ENCODE results near the gene CAMTA2.

DNA sequence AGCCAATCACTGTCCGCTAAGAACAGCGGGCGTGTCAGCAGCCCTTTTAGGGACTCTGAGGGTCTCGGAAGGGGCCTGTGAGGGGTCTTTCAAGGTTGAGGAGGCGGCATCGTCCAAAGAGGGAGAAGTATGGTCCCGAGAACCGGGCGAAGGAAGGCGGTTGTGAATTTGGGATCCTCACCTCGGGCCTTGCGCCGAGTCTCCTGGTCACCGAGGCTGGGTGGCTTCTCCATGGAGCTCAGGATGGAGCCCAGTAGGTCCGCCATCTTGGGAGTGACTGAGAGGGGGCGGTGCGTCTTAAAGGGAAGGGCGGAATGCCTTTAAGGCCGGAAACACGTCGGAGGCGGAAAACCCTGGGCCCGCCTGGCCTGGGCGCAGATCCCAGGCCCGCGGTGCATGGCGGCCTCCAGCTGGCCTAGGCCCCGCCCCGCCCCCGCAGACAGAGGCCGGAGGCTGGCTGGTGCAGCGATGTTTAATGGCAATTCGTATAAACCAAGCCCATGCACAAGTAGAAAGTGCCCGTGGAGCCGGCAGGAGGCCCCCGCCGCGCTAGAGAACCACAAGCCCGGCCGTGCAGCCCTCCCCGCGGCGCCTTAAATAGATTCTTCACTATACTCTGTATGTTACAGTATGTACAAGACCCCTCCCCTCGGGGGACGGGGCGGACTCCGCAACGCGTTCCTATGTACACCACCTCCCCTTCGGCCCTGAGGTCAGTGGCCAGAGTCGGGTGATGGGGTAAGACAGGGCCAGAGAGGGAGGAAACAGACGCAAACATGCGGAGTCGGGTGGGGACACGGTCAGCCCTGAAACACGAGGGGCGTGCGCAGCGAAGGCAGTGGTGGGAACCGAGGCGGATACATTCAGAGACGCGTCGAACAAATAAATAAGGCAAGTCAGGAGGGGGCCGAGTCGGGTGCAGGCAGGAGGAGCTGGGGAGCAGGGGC lies 19.7 kb downstream of the CAMTA2 start, which contains the start of gene SPAG7:
- TF ChIP-seq, protein P1, sequence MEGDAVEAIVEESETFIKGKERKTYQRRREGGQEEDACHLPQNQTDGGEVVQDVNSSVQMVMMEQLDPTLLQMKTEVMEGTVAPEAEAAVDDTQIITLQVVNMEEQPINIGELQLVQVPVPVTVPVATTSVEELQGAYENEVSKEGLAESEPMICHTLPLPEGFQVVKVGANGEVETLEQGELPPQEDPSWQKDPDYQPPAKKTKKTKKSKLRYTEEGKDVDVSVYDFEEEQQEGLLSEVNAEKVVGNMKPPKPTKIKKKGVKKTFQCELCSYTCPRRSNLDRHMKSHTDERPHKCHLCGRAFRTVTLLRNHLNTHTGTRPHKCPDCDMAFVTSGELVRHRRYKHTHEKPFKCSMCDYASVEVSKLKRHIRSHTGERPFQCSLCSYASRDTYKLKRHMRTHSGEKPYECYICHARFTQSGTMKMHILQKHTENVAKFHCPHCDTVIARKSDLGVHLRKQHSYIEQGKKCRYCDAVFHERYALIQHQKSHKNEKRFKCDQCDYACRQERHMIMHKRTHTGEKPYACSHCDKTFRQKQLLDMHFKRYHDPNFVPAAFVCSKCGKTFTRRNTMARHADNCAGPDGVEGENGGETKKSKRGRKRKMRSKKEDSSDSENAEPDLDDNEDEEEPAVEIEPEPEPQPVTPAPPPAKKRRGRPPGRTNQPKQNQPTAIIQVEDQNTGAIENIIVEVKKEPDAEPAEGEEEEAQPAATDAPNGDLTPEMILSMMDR (optimal IDR thresholded peaks at IDR 0.05 in 1 of 3, IDR thresholded peaks at IDR 0.05 in 1 of 3, conservative IDR thresholded peaks at IDR 0.05 in 1 of 3; ENCODE audit: extremely low read depth in 1 of 3, insufficient read depth in 2 of 3, low read length in 3 of 3) = no peak
- no peak for TF ChIP-seq EZH2 (IDR thresholded peaks at IDR 0.05; ENCODE audit: low read length)
